T-cell (primary cell): ENCODE data around the gene RPL21. TPM values are rescaled to one million over a fixed set of nuclear protein-coding genes. Genes with fewer than 3 reads are reported as not detected.
"Not testable (repeated sequence)": the region's sequence is repeated elsewhere in the genome, so short reads cannot be mapped to it uniquely, and the experiment has no call there.

ENCODE experiments used
- ATAC-seq, 4 experiments: fragments of 200-7000 bp in 3 of 4; fragments of 150-1000 bp in 1 of 4; cut with Tn5 transposase; replicated peaks in 1 of 4; 1 replicate in 3 of 4; 2 replicates in 1 of 4; pipeline ENCODE4 v1.10.0; 2021; ENCODE audit warnings: moderate library complexity in 3 of 4, mild to moderate bottlenecking in 2 of 4, moderate number of reproducible peaks in 1 of 4
- CTCF ChIA-PET, 2 donors: fragments of 300-600 bp; sonication (Branson Sonifier 250); formaldehyde crosslinking; loops; one replicate each; lab custom pipeline; 2022; ENCODE audit warnings: antibody characterized with exemption in 2 of 2; lab: Charles Lee
- POLR2A ChIA-PET, 2 donors: fragments of 300-600 bp; sonication (Branson Sonifier 250); formaldehyde crosslinking; loops; one replicate each; lab custom pipeline; 2022; ENCODE audit warnings: antibody characterized with exemption in 2 of 2; lab: Charles Lee
- DNase-seq, 35 experiments: peaks; one replicate each; pipeline versions ENCODE4 v3.0.0 to v3.0.0-alpha.2; 2013 to 2023
- H3K27ac ChIP-seq: one replicate; pipeline ENCODE4 v1.5.1; 2013; ENCODE audit warnings: low read length
- H3K27me3 ChIP-seq, 2 experiments: replicated peaks in 1 of 2; 1 replicate in 1 of 2; 2 replicates in 1 of 2; pipeline versions ENCODE4 v1.6.1 to v1.7.0; 2013; ENCODE audit warnings: low read length in 1 of 2, mixed read lengths in 1 of 2; ENCODE audit not compliant: control insufficient read depth in 2 of 2, insufficient read depth in 2 of 2; ENCODE audit errors: extremely low read depth in 1 of 2
- H3K36me3 ChIP-seq, 2 donors: 1 replicate in 1 of 2; 2 replicates in 1 of 2; pipeline versions ENCODE4 v1.6.1 to v1.7.0; 2013; ENCODE audit warnings: low read length in 1 of 2; ENCODE audit not compliant: control insufficient read depth in 2 of 2, insufficient read depth in 1 of 2; ENCODE audit errors: extremely low read depth in 1 of 2
- H3K4me1 ChIP-seq, 2 experiments: 1 replicate in 1 of 2; 2 replicates in 1 of 2; pipeline versions ENCODE4 v1.6.1 to v1.7.0; 2013; ENCODE audit warnings: low read length in 2 of 2, mixed read lengths in 1 of 2; ENCODE audit not compliant: insufficient read depth in 2 of 2, control insufficient read depth in 1 of 2; ENCODE audit errors: extremely low read depth in 1 of 2
- H3K4me3 ChIP-seq, 2 donors: 1 replicate in 1 of 2; 2 replicates in 1 of 2; pipeline versions ENCODE4 v1.5.1 to v1.7.0; 2013; ENCODE audit warnings: mild to moderate bottlenecking in 2 of 2, low read length in 1 of 2, moderate library complexity in 1 of 2; ENCODE audit not compliant: control insufficient read depth in 1 of 2; ENCODE audit errors: extremely low read depth in 1 of 2
- H3K9me3 ChIP-seq: 2 replicates; pipeline ENCODE4 v1.7.0; 2013
- H3K27ac Mint-ChIP-seq, 2 donors: one replicate each; pipeline ENCODE4 v1.8.0; 2020 to 2021; ENCODE audit warnings: mild to moderate bottlenecking in 2 of 2, mixed read lengths in 2 of 2
- H3K27me3 Mint-ChIP-seq, 2 donors: one replicate each; pipeline ENCODE4 v1.8.0; 2021 to 2022; ENCODE audit warnings: mixed read lengths in 2 of 2
- H3K36me3 Mint-ChIP-seq: one replicate; pipeline ENCODE4 v1.8.0; 2021; ENCODE audit warnings: mixed read lengths
- H3K4me1 Mint-ChIP-seq, 3 donors: one replicate each; pipeline ENCODE4 v1.8.0; 2020 to 2022; ENCODE audit warnings: mixed read lengths in 3 of 3, mild to moderate bottlenecking in 1 of 3
- H3K4me3 Mint-ChIP-seq, 3 donors: one replicate each; pipeline ENCODE4 v1.8.0; 2020 to 2022; ENCODE audit warnings: mild to moderate bottlenecking in 3 of 3, mixed read lengths in 3 of 3, moderate library complexity in 3 of 3
- H3K9me3 Mint-ChIP-seq, 3 donors: one replicate each; pipeline ENCODE4 v1.8.0; 2020 to 2022; ENCODE audit warnings: mixed read lengths in 3 of 3
- WGBS: methylation state at CpG from one replicate; pipeline ENCODE4 v1.1.5; 2013; ENCODE audit warnings: missing lambda C conversion rate; ENCODE audit not compliant: insufficient coverage; 5-methylcytosine and 5-hydroxymethylcytosine counted together
- total RNA-seq, 35 experiments: library from RNA in 6 of 35; stranded (reverse) in 6 of 35; fragments of 120-200 nt in 1 of 35; gene quantifications; one replicate each; pipeline versions ENCODE4 v1.2.1 to v1.2.4 and lab custom pipeline; 2013 to 2026

The RPL21 gene
- total RNA-seq, 5 donors from 2014 or later (not counting 1 experiment from before 2014, with no cell fraction given), result 1,968 to 2,258 (median 2,221) TPM

DNA sequence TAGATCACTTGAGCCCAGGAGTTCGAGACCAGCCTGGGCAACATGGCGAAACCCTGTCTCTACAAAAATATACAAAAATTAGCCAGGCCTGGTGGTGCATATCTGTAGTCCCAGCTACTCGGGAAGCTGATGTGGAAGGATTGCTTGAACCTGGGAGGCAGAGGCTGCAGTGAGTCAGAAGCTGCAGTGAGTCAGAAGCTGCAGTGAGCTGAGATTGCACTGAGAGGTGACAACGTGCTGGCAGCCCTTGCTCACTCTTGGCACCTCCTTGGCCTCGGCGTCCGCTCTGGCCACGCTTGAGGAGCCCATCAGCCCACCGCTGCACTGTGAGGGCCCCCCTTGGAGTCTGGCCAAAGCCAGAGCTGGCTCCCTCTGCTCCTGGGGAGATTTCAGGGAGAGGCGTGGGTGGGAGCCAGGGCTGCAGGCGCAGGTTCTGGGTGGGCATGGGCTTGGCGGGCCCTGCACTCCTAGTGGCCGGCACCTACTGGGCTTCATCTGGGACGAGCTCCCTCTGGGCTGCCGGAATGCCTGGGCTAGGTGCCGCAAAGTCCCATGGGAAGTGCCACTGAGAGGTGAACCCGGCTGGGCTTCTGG, 39.5 kb upstream of the RPL21 start:
- Histone ChIP-seq H3K4me1 (no peaks in the 10 kb centered on the region), H3K9me3 (no peaks in the 10 kb centered on the region), H3K27ac (no peak overlapping the region), H3K27me3 (no peaks in the 10 kb centered on the region), H3K4me3 (no peak overlapping the region), H3K36me3 (no peaks in the 10 kb centered on the region)
- Mint-ChIP-seq H3K36me3 (peaks cover 4% of the 10 kb centered on the region), H3K4me3 (no peak overlapping the region), H3K27me3 (no peaks in the 10 kb centered on the region), H3K4me1 (peaks cover 0 to 3% (median 0%) of the 10 kb centered on the region in 3 donors), H3K9me3 (peaks cover 3 to 8% (median 3%) of the 10 kb centered on the region in 3 donors), H3K27ac (no peak overlapping the region)
- DNase-seq (no peak), ATAC-seq (no peak)
- WGBS, result 83% methylated on average over 13 of the region's 17 CpGs
- POLR2A ChIA-PET, result no interaction called here
- CTCF ChIA-PET, result no interaction called here

DNA sequence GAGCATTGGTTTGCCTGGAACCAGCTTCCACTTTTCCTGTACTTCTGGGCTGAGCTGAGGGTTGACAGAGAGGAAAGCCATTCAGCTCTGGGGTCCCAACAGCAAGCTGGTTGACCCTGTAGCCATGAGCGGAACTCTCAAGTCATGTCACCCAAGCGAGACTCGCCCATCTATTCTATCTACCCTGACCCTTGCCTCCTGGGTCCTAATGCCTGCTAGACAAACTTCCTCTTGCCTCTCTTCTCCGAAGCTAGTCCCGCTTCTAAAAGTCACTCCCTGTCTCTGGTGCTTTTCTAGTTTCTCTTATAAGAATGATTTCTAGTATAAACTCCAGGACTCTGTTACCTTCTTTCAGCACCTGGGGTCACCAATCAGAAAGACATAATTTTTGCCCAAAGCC, 38.0 kb upstream of the RPL21 start:
- not testable (repeated sequence) for H3K4me3 Mint-ChIP-seq, ATAC-seq, DNase-seq

DNA sequence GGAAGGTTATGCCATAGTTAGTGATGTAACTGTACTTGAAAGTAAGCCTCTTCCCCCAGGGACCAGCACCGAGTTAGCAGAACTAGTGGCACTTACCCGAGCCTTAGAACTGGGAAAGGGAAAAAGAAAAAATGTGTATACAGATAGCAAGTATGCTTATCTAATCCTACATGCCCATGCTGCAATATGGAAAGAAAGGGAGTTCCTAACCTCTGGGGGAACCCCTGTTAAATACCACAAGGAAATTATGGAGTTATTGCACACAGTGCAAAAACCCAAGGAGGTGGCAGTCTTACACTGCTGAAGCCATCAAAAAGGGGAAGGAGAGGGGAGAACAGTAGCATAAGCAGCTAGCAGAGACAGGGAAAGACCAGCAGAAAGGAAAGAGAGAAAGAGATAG, 33.6 kb upstream of the RPL21 start:
- DNase-seq, H3K4me1 Mint-ChIP-seq, POLR2A ChIA-PET, H3K27ac Mint-ChIP-seq, ATAC-seq, H3K9me3 ChIP-seq, H3K27ac ChIP-seq, H3K36me3 Mint-ChIP-seq, H3K4me1 ChIP-seq, H3K4me3 ChIP-seq, CTCF ChIA-PET, H3K36me3 ChIP-seq, H3K9me3 Mint-ChIP-seq, H3K27me3 ChIP-seq, H3K4me3 Mint-ChIP-seq: not testable (repeated sequence)
- H3K27me3 Mint-ChIP-seq, result peaks cover 12 to 17% of the 10 kb centered on the region in 2 donors
- WGBS, result no CpG with 5 or more reads among the region's 2 CpGs

More for the DNA sequence above, 38.0 kb upstream of the RPL21 start:
- H3K27me3 ChIP-seq, H3K27ac ChIP-seq, H3K9me3 Mint-ChIP-seq, H3K27ac Mint-ChIP-seq, H3K9me3 ChIP-seq, CTCF ChIA-PET, POLR2A ChIA-PET, H3K36me3 Mint-ChIP-seq, H3K36me3 ChIP-seq, H3K4me1 ChIP-seq, H3K4me1 Mint-ChIP-seq, H3K4me3 ChIP-seq, H3K27me3 Mint-ChIP-seq: not testable (repeated sequence)
- 100% methylated on average over 1 of the region's 5 CpGs for WGBS

GRCh38 chr13:27218861-27219260, 32.5 kb upstream of the RPL21 start:
- H3K36me3 ChIP-seq, POLR2A ChIA-PET, H3K36me3 Mint-ChIP-seq, DNase-seq, H3K4me1 Mint-ChIP-seq, H3K9me3 ChIP-seq, H3K4me3 Mint-ChIP-seq, H3K27ac ChIP-seq, H3K27me3 ChIP-seq, H3K4me1 ChIP-seq, CTCF ChIA-PET, ATAC-seq, H3K27ac Mint-ChIP-seq, H3K9me3 Mint-ChIP-seq, H3K4me3 ChIP-seq: not testable (repeated sequence)
- peaks cover 12 to 17% of the 10 kb centered on the region in 2 donors for H3K27me3 Mint-ChIP-seq
- no CpG with 5 or more reads among the region's 1 CpG for WGBS

- CTCF ChIA-PET, result no interaction called here
Measured at GRCh38 chr13:27219611-27220010, 31.7 kb upstream of the RPL21 start.

GRCh38 chr13:27222100-27222499, 29.3 kb upstream of the RPL21 start:
- POLR2A ChIA-PET, H3K4me3 ChIP-seq, DNase-seq, H3K4me1 ChIP-seq, H3K9me3 Mint-ChIP-seq, H3K4me3 Mint-ChIP-seq, H3K27ac Mint-ChIP-seq, H3K9me3 ChIP-seq, H3K36me3 ChIP-seq, H3K27ac ChIP-seq, ATAC-seq, H3K36me3 Mint-ChIP-seq: not testable (repeated sequence)
- no CpG with 5 or more reads among the region's 2 CpGs for WGBS
- H3K4me1 Mint-ChIP-seq, result peaks cover 7 to 11% (median 8%) of the 10 kb centered on the region in 3 donors
- peaks cover 12 to 23% of the 10 kb centered on the region in 2 donors for H3K27me3 Mint-ChIP-seq
- CTCF ChIA-PET, result interaction anchor here in 1 of 2 donors (0.7 kb wide), 1 partner anchor 16 kb away, joined by 3 read pairs; no protein-coding TSS in a partner anchor
- peaks cover 0 to 14% of the 10 kb centered on the region in 2 experiments for H3K27me3 ChIP-seq

More at GRCh38 chr13:27219611-27220010, 31.7 kb upstream of the RPL21 start:
- DNase-seq, result no peak
- peaks cover 0 to 8% of the 10 kb centered on the region in 2 experiments for H3K27me3 ChIP-seq
- H3K4me1 Mint-ChIP-seq, result peaks cover 0 to 2% (median 0%) of the 10 kb centered on the region in 3 donors
- H3K27ac Mint-ChIP-seq, result no peak overlapping the region
- POLR2A ChIA-PET, result interaction anchor here in 1 of 2 donors (0.6 kb wide), 1 partner anchor 209 kb away, joined by 7 read pairs; no protein-coding TSS in a partner anchor
- ATAC-seq, result no peak
- no peak overlapping the region for H3K4me3 ChIP-seq
- H3K27me3 Mint-ChIP-seq, result peaks cover 12 to 19% of the 10 kb centered on the region in 2 donors
- peaks cover 2% of the 10 kb centered on the region for H3K36me3 Mint-ChIP-seq
- H3K36me3 ChIP-seq, result no peaks in the 10 kb centered on the region
- H3K4me1 ChIP-seq, result no peaks in the 10 kb centered on the region
- no peak overlapping the region for H3K4me3 Mint-ChIP-seq
- 95% methylated on average over 19 of the region's 19 CpGs for WGBS
- H3K9me3 Mint-ChIP-seq, result no peaks in the 10 kb centered on the region
- H3K27ac ChIP-seq, result no peak overlapping the region
- H3K9me3 ChIP-seq, result no peaks in the 10 kb centered on the region
